CD4-positive, alpha-beta T cell treated with Interferon alpha-2 for 1 hour (primary cell): Measurements from ENCODE around the gene WIPI1.

Experiments used
- DNase-seq, 2 donors: peaks; one replicate each; pipeline ENCODE4 v3.0.0-alpha.2; 2020 to 2022

The WIPI1 gene

DNA sequence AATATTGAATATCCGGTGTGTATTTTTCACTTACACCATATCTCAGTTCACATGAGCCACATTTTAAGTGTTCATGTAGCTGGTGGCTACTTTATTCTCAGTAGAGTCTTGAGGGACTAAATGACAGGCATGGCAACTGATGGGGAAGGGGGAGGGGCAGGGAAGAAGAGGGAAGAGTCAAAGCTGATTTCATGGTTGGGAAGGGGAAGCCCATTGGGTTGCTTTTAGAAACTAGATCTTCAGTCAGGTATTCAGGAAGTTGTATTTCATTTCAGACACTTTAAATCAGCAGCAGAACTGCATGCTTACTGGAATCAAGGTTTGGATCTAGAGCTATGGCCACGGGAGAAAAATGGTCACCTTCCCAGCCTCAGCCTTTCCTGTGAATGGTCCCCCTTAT, 2.9 kb upstream of the WIPI1 start:
- peak in 1 of 2 donors; percentile 30 for DNase-seq

DNA sequence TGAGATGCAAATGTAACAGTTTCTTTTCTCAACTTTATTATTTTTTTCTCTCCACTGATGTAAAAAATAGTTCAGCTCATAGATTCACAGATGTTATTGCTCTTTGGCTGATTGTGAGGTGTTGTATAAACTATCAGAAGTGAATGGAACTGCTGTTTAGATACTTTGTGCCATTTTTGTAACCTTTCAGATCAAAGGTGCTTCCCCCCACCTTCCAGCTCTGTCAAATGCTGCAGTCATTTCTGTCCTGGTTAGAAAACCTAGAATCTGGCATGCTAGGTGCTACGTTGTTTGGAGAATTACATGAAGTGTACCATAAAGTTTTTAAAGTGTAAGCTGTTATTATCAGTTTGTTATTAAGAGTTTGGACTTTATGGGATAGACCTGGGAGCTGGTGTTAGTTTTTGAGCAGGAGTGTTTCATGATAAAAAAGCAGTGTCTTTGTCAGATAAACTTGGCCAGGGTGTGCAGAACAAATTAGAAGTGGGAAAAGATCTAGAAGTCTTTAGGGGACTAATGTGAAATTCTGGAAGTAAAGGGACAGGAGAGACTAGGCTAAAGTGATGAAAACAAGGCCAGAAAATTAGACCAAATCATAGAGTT, 1.8 kb upstream of the WIPI1 start:
- DNase-seq: peak in 1 of 2 donors; percentile 23

DNA sequence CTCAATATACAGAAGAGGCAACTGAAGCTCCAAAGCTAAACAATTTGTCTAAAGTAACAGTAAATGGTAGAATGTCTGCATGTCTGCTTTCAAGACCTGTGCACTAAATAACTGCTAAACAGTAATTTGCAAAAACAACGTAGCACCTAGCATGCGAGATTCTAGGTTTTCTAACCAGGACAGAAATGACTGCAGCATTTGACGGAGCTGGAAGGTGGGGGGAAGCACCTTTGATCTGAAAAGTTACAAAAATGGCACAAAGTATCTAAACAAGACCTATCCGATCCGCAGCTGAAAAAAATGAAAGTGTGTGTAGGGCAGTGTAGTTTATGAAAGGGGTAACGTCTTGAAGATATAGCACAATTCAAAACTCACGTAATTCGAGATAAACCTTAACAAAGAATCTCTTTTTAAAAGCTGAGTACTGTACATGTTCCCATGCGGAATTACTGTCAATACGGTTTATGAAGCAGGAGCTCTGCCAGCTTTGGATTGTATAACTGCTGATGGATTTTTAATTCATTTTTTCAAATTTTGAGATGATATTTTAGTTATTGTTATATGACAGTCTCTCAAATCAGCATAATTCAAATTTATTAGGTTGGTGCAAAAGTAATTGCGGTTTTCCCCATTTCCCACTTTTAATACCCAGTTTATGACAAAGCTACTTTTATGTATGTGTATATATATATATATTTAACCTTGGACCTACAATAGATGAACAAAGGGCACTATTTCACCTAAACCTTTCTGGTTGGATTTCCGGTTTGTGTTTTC, 1.2 kb upstream of the WIPI1 start:
- DNase-seq: no peak

DNA sequence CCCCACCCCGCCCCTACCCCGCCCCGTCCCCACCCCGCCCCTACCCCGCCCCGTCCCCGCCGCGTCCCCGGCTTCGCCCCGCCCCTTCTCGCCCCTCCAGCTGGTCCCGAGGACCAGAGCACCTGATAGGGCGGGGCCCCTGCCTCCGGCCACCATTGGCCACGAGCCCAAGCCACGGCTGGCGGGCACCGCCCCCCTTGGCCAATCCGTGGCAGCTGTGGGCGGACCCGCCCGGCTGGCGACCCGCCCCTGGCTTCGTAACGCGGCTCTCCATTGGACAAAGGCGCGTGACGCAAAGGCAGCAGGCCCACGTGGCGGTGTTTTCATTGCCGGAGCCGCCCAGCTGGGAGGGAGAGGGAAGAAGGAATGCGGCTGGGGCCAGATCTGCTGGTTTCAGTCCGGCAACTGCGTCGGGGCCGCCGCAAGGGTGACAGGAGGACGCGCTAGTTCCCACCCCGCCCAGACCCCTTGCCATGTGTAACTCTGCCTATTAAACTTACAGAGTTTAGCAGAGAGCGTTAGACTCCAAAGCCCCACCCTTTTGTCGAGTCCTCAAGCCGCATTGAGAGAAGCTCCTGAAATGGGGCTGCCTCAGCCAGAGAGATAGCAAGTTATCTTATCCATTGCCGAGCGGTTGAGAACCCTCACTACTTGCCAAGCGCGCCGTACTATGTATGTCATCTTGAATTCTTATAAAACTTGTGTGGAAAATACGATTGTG, 403 bp upstream of the WIPI1 start:
- peak; percentile 98 to 99 for DNase-seq

DNA sequence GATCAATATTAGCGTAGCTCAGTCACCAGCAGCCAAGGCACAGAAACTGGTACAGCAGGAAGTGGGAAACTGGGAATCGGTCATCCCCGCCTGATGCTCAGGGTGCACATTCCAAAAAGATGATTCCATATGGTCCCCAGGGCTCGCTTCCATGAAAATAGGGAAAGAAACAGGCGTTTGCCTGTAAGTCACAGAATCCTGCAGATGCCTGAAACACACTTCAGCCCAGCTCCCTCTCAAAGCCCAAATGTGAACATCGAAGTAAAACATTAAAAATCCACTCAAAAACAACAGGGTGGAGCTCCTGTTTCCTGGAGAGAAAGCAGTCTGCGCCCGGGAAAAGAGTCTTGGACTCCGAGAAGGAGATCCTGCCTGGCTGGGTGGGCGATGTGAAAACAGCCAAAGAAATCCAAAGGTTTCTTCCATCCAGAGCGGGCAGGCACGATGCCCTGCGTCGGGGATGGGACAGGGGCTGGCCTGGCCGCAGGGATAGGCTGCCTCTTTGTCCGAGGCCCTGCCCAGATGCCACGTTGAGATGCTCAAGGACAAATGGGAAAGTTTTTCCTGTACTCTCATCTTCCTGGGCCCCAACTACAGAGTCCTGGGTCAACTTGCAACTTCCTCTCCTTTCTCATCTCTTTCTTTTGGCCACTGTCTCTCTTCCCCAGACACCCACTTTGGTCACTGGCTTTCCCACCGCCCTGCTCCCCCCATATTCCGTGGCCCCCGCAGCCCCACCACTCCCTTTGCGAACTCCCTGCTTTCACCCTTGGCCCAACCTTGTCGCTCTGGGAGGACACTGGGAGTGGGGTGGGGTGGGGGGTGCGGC, 743 bp downstream of the WIPI1 start:
- DNase-seq: no peak

DNA sequence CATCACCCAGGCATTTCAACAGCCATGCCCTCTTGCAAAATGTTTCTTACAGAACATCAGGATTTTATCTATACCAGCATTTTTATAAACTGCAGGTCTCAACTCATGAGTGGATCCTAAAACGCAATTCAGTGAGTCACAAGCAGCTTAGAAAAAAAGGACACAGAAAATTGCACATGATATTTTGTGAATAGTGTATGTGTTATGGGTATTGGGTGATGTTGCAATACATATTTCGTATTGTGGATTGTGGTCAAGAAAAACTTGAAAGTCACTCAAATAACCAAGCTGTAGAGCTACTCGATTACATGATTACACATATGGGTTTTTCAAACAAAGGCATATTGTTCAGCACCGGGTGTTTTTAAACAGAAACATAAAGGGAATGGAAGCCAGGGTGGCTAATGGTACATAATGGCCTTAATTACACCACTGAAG, 1.4 kb downstream of the WIPI1 start:
- no peak for DNase-seq

DNA sequence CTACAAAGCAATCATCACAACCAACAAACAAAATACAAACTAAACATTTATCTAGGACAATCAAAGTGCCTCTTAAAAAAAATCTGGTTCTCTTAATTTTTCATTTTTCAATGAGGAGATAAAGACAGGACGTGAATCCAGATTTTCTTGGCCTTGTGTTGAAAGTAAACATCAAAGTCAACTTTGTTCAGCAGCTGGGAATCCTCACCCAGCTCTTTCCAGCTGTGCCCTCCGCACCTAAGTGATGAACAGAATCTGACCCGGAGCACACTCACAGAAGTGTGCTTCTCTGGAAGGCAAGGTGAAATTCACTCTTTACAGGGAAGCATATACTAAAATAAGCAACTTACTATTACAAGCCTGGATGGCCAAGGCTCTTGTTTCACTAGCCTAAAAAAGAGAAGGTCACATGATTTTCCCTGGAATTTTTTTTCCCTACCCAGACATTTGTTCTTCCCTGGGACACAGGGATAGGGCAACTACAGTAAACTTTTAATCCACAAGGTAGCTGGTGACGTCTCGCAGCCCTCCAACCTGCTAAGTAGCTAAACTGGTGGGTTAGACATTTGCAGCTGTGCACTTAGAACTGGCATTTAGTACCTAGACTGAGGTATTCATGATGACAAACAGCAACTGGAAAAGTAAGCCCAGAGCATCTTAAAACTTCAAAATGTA, 3.2 kb downstream of the WIPI1 start:
- no peak for DNase-seq

DNA sequence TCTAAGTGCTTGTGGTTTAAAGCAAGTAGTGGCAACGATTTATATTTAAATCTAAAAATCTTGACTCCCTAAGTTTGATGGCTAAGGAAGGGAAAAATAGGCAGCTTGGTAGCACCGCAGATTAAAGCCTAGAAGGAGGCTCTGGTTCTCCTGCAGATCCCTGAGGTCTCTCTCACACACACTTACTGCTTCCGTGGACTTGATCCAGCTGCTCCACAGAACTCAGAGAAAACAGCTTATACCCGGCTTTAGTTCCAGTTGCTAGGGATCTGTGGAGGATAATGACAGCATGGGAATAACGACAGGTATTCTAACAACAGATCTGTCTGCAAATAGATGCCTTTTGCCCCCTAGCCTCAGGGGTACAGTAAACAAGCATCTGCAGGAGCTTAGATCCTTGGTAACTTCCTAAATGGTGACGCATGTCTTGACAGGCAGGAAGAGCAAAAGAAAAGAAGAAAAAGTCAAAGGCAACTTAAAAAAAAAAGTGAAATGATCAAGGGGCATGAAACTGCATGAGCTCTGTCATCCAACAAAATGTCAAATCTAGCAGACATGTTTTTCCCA, 4.5 kb downstream of the WIPI1 start:
- DNase-seq: no peak

DNA sequence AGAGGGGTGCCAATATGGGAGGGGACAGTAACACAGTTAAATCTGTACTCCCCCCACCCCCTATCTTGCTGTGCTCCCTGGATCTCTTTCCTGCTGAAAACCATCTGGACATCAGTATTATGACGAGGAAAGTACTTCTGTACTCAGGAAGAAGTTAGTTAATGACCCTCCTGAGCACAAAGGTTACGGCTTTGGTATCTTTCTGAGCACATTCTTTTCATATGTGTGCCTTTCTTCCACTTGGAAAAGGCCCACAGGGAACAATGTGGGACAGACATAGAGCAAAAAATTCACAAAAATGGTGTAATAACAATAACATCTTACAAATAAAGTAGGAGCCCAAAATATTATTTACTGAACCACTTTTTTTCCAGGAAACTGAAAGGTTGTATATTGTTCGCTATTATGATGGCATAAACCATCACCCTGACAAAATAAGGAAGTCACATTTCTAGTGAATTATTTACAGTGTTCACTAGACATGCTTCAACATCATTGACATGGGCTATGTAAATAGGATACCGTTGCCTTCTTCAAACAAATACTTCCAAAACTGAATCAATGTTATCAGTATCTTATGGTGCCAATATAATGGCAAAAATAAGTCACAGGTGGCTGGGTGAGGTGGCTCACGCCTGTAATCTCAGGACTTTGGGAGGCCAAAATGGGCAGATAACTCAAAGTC, 5.5 kb downstream of the WIPI1 start:
- no peak for DNase-seq

DNA sequence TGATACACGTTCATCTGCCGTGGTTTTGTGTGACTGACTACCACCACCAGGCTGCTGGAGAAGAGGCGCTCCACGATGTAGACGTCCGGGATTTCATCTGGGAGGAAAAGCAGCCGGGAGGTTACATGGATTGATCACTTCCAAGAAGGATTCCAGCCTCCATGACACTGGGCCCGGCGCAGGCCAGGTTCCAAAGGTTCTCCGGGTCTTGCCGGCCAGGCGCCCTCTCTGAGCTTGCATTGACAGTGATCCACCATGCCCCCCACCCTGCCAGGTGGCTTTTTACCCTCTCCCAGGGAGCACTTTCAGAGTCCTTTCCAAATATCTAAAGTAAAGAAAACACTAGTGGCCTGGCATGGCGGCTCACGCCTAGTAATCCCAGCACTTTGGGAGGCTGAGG, 6.5 kb downstream of the WIPI1 start:
- no peak for DNase-seq

DNA sequence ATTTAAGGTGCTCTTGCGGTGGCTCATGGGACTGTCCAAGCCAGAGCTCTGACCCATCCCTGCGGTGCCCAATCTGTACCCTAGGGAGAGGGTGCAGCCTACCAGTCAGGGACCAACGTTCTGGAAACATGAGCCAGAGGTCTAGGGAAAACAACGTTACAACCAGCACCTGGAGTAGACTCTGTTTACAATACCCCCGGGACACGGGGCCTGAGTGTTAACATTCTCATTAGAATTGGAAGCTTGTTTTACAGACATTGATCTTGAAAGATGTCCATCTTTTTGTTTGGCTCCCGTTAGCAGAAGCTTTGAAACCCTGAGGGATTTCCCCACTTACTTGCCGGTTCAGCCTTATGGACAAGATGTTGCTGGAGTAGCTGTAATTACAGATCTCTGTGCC, 6.9 kb downstream of the WIPI1 start:
- no peak for DNase-seq

DNA sequence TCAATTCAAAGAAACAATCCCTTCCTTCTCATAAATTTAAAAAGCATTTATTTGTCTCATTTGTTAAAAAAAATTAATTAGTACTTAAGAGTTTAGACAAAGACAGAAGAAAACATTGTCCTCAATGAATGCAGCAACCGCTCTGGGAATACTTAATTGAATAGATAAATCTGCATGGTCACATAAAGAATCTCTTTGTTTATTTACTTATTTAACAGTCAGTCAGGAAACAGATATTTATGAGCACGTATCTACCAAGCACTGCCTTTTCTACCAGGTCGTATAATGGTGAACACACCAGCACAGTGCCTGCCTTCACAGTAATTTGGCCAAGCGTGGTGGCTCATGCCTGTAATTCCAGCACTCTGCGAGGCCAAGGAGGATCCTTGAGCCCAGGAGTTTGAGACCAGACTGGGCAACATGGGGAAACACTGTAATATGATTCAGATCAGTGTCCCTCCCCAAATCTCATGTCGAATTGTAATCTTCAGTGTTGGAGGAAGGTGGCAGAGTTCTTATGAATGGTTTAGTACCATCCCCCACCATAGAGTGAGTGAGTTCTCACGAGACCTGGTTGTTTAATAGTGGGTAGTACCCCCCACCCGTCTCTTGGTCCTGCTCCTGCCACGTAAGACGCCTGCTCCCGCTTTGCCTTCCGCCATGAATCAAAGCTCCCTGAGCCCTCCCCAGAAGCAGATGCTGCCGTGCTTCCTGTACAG, 8.1 kb downstream of the WIPI1 start:
- DNase-seq: no peak

DNA sequence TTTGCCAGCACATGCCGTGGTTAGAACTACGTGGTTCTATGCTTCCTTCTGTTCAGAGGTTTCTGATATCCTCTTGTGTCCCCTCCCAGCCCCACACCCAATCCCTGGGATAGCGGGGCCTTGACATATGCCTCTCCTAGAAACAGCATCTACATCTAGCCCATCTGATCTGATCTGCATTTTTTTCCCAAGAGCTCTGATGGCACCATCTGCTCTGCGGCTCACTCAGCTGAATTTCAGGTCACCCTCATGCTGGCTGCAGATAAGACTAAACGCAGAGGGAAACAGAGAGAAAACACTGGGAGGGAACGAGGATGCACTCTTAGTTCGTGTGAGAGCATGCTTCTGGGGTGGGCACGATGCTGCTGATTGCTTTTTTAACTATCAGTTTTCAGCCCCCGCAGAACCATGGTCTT, 10.7 kb downstream of the WIPI1 start:
- DNase-seq: no peak

DNA sequence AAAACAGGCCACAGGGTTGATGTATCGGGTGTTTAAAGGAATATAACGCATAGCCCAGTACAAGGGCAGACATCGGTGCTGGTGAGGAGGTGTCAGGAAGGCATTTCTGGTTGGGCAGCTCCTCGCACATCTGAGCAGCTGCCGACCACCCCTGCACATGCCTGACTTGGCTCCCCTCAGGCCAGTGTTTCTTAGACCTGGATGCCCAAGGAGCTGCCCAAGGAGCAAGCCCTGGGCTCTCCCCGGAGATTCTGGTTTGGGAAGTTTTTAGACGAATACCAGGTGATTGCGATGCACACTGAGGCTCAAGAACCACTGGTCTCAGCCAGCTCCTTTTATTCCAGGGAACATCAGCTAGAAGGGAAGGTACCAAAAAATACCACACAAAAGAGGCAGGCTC, 11.6 kb downstream of the WIPI1 start:
- DNase-seq: no peak

DNA sequence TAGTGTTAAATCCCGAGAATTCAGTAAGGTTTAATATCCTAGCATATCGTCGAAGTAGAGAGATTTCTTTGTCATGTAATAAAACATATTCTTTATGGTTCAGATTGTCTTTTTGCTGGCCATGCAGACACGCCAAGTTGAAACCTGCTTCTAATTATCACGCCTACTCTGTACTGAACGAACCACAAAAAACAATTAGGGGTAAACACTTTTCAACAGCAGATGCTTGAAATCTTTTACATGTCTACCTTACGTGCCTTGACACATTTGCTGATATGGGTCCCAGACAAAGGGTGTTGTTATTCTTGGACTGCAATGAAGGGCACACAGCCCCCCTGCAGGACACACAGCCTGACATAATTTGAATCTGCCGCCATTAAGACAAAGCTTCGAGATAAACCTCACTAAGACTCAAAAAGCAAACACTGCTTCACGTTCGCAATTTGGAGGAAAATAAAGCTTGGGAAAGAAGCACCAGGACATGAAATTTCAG, 13.3 kb downstream of the WIPI1 start:
- DNase-seq: no peak

DNA sequence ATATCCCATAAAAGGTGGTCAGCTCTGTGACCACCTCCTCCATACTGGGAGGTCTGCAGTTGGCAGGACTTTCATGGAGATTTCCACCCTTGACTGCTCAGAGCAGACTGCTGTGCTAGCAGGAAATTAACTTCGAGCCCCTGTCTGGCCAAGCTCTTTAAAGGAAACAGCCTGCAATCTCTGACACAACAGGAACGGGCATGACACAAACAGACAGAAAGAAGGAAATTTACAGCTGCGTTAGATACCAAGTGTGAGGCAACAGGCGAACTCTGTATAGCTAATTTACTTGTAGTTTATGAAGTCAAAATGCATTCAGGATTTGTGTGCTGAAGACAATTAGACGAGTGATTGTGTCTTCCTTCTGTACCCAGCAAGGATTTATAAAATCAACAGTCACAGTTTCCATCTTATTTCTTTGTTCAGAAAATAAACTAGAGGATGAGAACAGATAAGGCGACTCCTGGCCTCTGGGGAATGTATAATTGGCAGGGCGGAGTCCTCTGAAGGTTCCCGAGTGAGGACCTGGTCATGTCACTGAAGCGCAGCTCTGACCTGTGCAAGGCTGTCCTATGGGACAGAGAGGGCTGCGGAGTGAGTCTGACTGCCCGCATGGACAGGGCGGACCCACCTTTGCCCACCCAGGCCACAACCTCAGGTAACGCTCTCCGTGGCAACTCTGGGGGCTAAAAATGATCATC, 16.1 kb downstream of the WIPI1 start:
- DNase-seq: no peak

DNA sequence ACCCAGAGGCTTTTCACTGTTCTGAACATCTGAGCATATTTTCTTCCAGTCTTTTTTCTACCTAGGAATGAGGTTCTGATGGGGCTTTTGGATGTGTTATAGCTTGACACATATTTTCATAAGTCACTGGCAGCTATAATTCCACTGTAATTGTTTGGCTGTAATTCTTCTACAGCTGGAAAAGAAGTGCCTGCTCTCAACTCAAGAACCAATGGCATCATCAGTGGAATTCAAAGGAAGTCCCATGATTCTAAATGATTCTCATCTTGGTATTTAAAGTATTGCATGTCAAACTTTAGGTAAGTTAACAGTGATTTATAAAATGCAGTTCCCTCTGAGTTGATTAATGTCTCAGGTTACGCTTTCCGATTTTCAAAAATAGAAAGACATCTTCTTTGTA, 16.8 kb downstream of the WIPI1 start:
- DNase-seq: no peak

DNA sequence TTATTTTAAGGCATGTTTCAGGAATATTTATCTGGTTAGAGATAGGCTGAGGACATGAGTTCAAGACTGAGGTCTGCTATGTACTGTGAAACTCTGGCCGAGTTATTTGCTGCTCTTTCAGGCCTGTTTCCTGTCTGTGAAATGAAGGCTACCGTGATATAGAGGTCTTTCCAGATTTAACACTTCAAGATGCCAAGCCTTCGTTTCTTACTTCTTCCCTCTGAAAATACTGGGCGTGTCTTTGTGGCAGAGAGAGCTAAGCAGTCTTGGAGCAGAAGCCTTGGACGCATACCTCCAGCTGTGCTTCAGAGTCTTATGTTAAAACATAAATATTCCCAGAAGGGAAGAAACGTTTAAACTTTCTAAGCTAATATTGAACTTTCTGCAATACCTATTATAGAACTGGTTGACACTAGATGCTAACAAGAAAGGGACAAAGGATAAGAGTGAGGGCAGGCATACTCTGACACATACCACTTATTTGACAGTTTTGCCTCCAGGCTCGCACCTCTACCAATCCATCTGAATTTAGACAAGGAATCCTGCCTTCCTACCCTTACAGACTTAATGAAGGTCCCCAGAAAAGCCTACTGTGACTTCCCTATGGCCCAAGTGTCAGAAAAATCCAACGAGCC, 17.5 kb downstream of the WIPI1 start:
- no peak for DNase-seq
